Heart right ventricle (tissue), 16 donors: ENCODE results near the gene CENPN. TPM values are rescaled to one million over a fixed set of nuclear protein-coding genes. Genes with fewer than 3 reads are reported as not detected.

Source experiments
- ATAC-seq, 8 donors: fragments of 200-7000 bp; cut with Tn5 transposase; one replicate each; pipeline ENCODE4 v1.9.1; 2020; ENCODE audit warnings: mild to moderate bottlenecking in 8 of 8, moderate library complexity in 8 of 8, moderate number of reproducible peaks in 1 of 8
- DNase-seq, 2 donors: peaks; one replicate each; pipeline ENCODE4 v3.0.0-alpha.2; 2020
- H3K27ac ChIP-seq, 10 donors: fragments of 200-600 bp; sonication (generic) in 2 of 10; one replicate each; pipeline versions ENCODE4 v1.5.0 to v1.8.0; 2020 to 2022; ENCODE audit warnings: mild to moderate bottlenecking in 3 of 10
- H3K27me3 ChIP-seq, 7 donors: fragments of 200-600 bp; one replicate each; pipeline ENCODE4 v1.8.0; 2021 to 2022; ENCODE audit warnings: mild to moderate bottlenecking in 2 of 7
- H3K36me3 ChIP-seq, 9 donors: fragments of 200-600 bp; sonication (generic) in 1 of 9; one replicate each; pipeline versions ENCODE4 v1.5.0 to v1.8.0; 2020 to 2022; ENCODE audit warnings: mild to moderate bottlenecking in 2 of 9
- H3K4me1 ChIP-seq, 9 donors: fragments of 200-600 bp; sonication (generic) in 1 of 9; one replicate each; pipeline versions ENCODE4 v1.5.0 to v1.8.0; 2020 to 2022; ENCODE audit warnings: mild to moderate bottlenecking in 4 of 9
- H3K4me3 ChIP-seq, 10 donors: fragments of 200-600 bp; sonication (generic) in 2 of 10; one replicate each; pipeline versions ENCODE4 v1.5.0 to v1.8.0; 2020 to 2022; ENCODE audit warnings: mild to moderate bottlenecking in 7 of 10, moderate library complexity in 2 of 10
- H3K9me3 ChIP-seq, 11 donors: fragments of 200-600 bp in 10 of 11; sonication (generic) in 2 of 11; one replicate each; pipeline versions ENCODE4 v1.5.0 to v1.8.0; 2013 to 2022; ENCODE audit warnings: mild to moderate bottlenecking in 2 of 11, control low read depth in 1 of 11, moderate library complexity in 1 of 11
- CTCF ChIP-seq, 9 donors: fragments of 200-600 bp; sonication (generic) in 2 of 9; IDR thresholded peaks; one replicate each; pipeline versions ENCODE4 v1.5.0 to v1.8.0; 2021 to 2022; ENCODE audit warnings: antibody characterized with exemption in 9 of 9, mild to moderate bottlenecking in 5 of 9, moderate library complexity in 1 of 9
- WGBS, 2 donors: extraction: QIAGEN DNeasy Blood & Tissue Kit; methylation state at CpG; one replicate each; pipeline ENCODE4 v1.1.7; 2013; ENCODE audit warnings: inconsistent platforms in 1 of 2; 5-methylcytosine and 5-hydroxymethylcytosine counted together
- intact Hi-C, 10 donors: fragments of 100-400 bp; cut with DNase I; formaldehyde crosslinking; loops; one replicate each; pipeline versions ENCODE4 v1.11.1 to v1.14.2; 2022
- polyA plus RNA-seq, 2 donors: library from polyadenylated mRNA; stranded (reverse); fragments of 200-250 nt; gene quantifications; one replicate each; pipeline ENCODE4 v1.2.3, GENCODE V29; 2013
- total RNA-seq, 10 donors: library from RNA; stranded (reverse); fragmentation: NEBNext Ultra II Directional in 3 of 10; extraction: Animal tissue kit (Norgen Biotek cat#: 25700) in 3 of 10; gene quantifications; one replicate each; pipeline versions ENCODE4 v1.2.1 to v1.2.4, GENCODE V29; 2021 to 2023
- donor health status: Arrhythmogenic right ventricular cardiomyopathy.
- donor health status: ischemic (EF 13 %, LVEDD 7.1; RV severe dilation, severe dysfunction).
- donor health status: healthy with polysubstance abuse.
- donor health status: DM: no; HTN: yes; CAD: no.
- donor health status: DM: no; HTN: no; CAD: no.
- donor health status: ischemic (EF 25% LVEDD 6.9; RV normal size, moderate dysfunction).
- donor health status: ischemic (EF 25% LVEDD 5.7; RV mildly dilated, moderate dysfunction).
- donor health status: healthy.
- donor health status: DM: yes; HTN: yes; CAD: no.
- donor health status: Ischemic cardiomyopathy.
- donor health status: ischemic (EF 35%, LVEDD 5.7; RV mildly dilated, moderate dysfunction).
- donor health status: nonischemic (EF 11% LVEDD 7.7; RV severe dilation, severe dysfunction).
- donor health status: DM: yes; HTN: yes; CAD: no.
- donor health status: PGD.
- donor health status: ischemic (EF 29% LVEDD 5.4; RV normal size, mild dysfunction).
- donor health status: nonischemic (EF 23%, LVEDD 6.1; RV moderate dilation, normal function).

Gene CENPN
- total and polyA plus RNA-seq, 12 donors: 0.95 to 16.2 (median 9.5) TPM

GRCh38 chr16:80966617-80967016 lies 40.4 kb upstream of the CENPN start:
- 77 to 95% methylated on average over 4 of the region's 4 CpGs for WGBS, 2 donors
- intact Hi-C loops: loop anchor here in 1 of 10 donors (10.0 kb wide), 1 partner anchor 62 kb away; no protein-coding TSS in a partner anchor
- Histone ChIP-seq H3K27ac (no peak overlapping the region), H3K36me3 (peaks cover 0 to 22% (median 10%) of the 10 kb centered on the region in 9 donors), H3K4me3 (no peak overlapping the region), H3K4me1 (no peaks in the 10 kb centered on the region), H3K9me3 (peaks cover 0 to under 1% (median 0%) of the 10 kb centered on the region in 11 donors), H3K27me3 (no peaks in the 10 kb centered on the region)
- ATAC-seq (no peak), DNase-seq (no peak)
- no peak for TF ChIP-seq CTCF (IDR thresholded peaks at IDR 0.05)

- DNase-seq: no peak
- no peak overlapping the region for H3K4me3 ChIP-seq
- no peaks in the 10 kb centered on the region for H3K4me1 ChIP-seq
- no peaks in the 10 kb centered on the region for H3K9me3 ChIP-seq
- 80 to 91% methylated on average over 4 of the region's 4 CpGs for WGBS, 2 donors
- no peak overlapping the region for H3K27ac ChIP-seq
- no peaks in the 10 kb centered on the region for H3K27me3 ChIP-seq
- peaks cover 0 to 33% (median 10%) of the 10 kb centered on the region in 9 donors for H3K36me3 ChIP-seq
- TF ChIP-seq CTCF (IDR thresholded peaks at IDR 0.05): no peak
- intact Hi-C loops: loop anchor here in 1 of 10 donors (10.0 kb wide), 1 partner anchor 64 kb away; no protein-coding TSS in a partner anchor
- ATAC-seq: no peak
Measured at GRCh38 chr16:80968386-80969113, 38.5 kb upstream of the CENPN start.

- no peak overlapping the region for H3K4me3 ChIP-seq
- no peaks in the 10 kb centered on the region for H3K9me3 ChIP-seq
- no peaks in the 10 kb centered on the region for H3K4me1 ChIP-seq
- no peak for TF ChIP-seq CTCF (IDR thresholded peaks at IDR 0.05)
- no peaks in the 10 kb centered on the region for H3K27me3 ChIP-seq
- DNase-seq: no peak
- H3K36me3 ChIP-seq: peaks cover 0 to 36% (median 10%) of the 10 kb centered on the region in 9 donors
- no peak for ATAC-seq
- WGBS, 2 donors: 96 to 97% methylated on average over 3 of the region's 3 CpGs
- intact Hi-C loops: loop anchor here in 1 of 10 donors (10.0 kb wide), 1 partner anchor 64 kb away; no protein-coding TSS in a partner anchor
- H3K27ac ChIP-seq: no peak overlapping the region
Measured at GRCh38 chr16:80969114-80969484, 37.9 kb upstream of the CENPN start.

DNA sequence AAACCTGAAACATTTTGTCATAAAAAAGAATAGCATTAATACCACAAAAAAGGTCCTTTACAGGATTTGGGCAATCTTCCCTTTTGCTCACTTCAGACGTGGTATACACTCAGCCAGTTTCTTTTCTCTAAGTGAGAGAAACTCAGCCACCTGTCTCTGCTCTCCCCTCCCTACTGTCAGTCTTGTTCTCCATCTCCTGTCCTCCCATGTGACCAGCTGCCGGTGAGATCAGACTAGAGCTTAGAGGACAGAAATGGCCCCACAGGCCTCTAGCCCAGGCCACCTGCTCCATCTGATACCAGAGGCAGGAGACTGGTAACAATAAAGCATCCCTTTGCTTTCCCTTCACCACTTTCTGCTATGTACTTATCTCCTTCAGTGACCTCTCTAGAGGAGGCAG lies 35.2 kb upstream of the CENPN start:
- peaks cover 0 to 14% (median 0%) of the 10 kb centered on the region in 9 donors for H3K4me1 ChIP-seq
- H3K4me3 ChIP-seq: no peak overlapping the region
- DNase-seq: no peak
- H3K27me3 ChIP-seq: no peaks in the 10 kb centered on the region
- 70 to 71% methylated on average over 2 of the region's 2 CpGs for WGBS, 2 donors
- peaks cover 0 to 57% (median 10%) of the 10 kb centered on the region in 9 donors for H3K36me3 ChIP-seq
- no peak for TF ChIP-seq CTCF (IDR thresholded peaks at IDR 0.05)
- H3K9me3 ChIP-seq: no peaks in the 10 kb centered on the region
- no peak overlapping the region for H3K27ac ChIP-seq
- intact Hi-C loops: no loop called here
- ATAC-seq: no peak
